ENCODE results near the gene MIP. TPM values are rescaled to one million over a fixed set of nuclear protein-coding genes. Genes with fewer than 3 reads are reported as not detected.
"Not testable (repeated sequence)": the region's sequence is repeated elsewhere in the genome, so short reads cannot be mapped to it uniquely, and the experiment has no call there.

The MIP gene
- not detected for total RNA-seq

GRCh38 chr12:56454557-56454956 lies at the start of gene MIP:
Gene MIP (minus strand): TSS chr12:56454657. CDS start chr12:56454613, 44 bp downstream.
- DNase-seq = no peak

DNA sequence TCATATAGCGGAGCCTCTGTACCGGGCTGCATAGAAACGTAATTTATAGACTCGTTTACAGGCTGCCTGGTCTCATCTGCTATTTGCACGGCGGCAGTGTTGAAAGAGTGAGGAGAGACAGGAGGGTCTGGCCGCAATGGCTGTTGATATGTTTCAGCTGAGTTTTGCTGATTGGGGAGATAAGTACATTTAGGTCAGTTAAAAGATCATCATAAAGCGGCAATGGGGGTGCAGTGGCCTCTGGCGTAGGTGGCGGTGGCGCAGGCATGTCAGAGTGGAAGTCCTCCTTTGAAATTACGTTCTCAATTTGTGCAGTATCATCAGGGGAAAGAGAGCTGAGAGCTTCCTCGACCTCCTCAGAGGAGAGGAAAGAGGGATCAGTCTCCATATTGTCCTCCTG lies 45.4 kb upstream of the MIP start:
- DNase-seq = not testable (repeated sequence)

DNA sequence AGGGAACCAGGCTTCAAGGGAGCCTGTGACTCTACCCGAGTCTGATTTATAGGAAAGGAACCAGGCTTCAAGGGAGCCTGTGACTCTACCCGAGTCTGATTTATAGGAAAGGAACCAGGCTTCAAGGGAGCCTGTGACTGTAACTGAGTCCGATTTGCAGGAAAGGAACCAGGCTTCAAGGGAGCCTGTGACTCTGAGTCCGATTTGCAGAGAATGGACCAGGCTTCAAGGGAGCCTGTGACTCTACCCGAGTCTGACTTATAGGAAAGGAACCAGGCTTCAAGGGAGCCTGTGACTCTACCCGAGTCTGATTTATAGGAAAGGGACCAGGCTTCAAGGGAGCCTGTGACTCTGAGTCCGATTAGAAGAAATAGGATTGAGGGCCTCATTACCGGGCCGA lies 45.0 kb upstream of the MIP start:
- DNase-seq = not testable (repeated sequence)

GRCh38 chr12:56498126-56498902 lies 43.9 kb upstream of the MIP start:
- DNase-seq = not testable (repeated sequence)

GRCh38 chr12:56496704-56497103 lies 42.2 kb upstream of the MIP start:
- DNase-seq = not testable (repeated sequence)

GRCh38 chr12:56494481-56494880 lies 40.0 kb upstream of the MIP start:
- not testable (repeated sequence) for DNase-seq

DNA sequence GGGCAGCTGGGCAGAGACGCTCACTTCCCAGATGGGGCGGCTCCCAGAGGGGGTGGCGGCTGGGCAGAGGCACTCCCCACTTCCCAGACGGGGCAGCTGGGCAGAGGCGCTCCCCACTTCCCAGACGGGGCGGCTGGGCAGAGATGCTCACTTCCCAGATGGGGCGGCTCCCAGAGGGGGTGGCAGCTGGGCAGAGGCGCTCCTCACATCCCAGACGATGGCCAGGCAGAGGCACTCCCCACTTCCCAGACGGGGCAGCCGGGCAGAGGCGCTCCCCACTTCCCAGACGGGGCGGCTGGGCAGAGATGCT lies 39.6 kb upstream of the MIP start:
- DNase-seq = not testable (repeated sequence)

- not testable (repeated sequence) for DNase-seq
Measured at GRCh38 chr12:56493409-56494105, 39.1 kb upstream of the MIP start.

GRCh38 chr12:56490360-56490759 lies 35.9 kb upstream of the MIP start:
- no peak for DNase-seq

DNA sequence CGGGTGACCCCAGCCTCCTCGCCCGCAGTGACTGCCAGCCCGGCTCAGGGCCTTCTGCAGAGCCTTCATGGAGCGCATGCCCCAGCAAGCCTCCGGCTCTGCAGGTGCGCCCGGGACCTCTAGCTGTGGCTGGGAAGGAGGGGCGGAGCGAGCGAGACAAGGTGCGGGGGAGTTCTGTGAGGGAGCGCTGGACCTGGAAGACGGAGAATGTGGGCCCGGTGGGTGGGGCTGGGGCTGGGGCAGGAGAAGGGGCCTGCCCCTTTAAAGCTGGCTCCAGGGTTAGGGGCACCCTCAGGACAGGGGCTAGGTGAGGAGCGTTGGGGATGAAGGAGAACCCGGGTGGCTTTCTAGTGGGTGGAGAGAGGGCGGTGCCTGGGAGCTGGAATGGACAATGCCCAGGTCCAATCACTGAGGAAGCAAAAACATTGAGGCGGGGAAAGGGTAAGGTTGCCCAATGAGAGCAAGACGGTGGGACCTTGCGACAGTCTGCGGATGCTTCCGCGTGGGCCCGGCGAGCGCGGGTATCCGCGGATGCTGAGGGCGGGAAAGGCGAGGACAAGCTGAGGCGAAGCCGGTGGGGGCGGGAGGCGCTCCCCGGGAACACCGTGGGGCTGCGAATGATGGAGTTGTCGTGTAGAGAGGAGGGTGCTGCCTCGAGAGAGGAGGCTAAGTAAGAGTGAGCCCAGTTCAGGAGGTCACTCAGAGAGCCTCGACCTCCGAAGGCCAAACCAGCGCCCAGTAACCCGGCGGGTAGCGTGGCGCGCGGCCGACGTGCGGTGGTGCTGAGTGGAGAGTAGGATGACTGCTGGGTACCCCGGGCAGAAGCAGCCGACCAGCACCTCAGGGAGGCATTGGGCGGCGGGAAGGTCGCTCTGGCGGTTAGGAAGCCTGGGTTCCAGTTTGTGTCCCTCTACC lies 33.8 kb upstream of the MIP start, which contains the start of gene GLS2:
TSS of gene GLS2 (minus strand) at position 121 of the 915 bp plus-strand sequence. CDS start at position 78, 43 bp downstream.
- DNase-seq = peak; percentile 18

DNA sequence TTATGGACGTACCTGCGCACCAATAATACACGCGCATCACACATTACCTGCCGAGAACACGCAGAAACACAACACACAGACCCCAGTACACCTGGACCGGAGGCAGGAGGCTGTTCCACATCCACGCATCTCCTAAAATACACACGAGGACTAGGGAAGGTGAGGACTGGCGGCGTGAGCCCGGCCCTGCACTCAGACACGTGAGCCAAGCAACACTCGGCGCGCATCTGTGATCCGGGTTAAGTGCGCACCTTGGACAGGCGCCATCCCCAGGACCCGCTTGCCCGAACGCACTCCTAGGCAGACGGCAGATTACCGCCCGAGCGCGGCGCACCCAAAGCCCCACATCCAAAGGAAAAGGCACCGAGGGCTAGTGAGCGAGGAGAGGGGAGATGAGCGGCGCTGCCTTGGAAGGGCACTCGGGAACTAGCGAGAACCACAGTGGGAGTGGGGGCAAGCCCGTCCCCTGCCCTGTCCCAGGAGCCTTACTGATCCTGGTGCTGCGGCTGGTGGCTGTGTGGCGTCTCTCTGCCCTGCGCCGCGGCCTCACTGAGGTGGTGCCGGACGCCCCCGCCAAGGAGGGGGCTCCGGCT lies 33.1 kb upstream of the MIP start:
- no peak for DNase-seq

GRCh38 chr12:56486694-56487093 lies 32.2 kb upstream of the MIP start:
- no peak for DNase-seq

DNA sequence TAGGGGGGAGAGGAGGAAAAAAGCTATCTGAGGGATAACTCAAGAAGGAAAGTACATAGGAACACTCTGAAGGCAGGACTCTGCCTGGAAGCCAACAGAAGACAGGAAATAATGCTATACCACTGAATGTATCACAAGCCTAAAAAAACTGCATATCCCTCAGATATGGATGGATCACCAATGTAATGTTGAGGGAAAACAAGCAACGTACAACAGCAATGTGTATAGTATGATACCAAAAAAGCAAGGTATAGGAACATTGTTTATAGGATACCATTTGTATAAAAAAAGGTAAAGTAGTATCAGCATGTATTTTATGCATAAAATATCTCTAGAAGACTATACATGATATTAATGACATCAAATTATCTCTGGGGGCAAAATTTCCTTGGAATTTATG lies 30.1 kb upstream of the MIP start:
- no peak for DNase-seq

DNA sequence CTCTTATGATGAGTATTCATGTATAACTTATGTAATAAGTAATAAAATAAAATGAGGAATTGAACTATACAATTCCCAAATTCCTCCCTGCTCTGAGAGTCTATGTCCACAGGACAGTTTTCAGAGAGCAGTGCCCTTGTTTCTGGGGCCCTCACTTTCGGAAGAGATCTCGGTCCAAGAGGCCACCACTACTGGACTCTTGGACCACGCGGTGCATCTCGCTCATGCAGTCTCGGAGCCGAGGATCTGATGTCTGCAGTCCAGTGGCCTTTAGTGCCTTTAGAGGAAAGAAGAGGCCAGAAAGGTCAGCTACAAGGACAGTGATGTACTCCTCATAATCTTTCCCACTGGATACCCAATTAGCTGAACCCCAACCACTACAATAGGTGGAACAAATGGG lies 25.2 kb upstream of the MIP start:
- no peak for DNase-seq

DNA sequence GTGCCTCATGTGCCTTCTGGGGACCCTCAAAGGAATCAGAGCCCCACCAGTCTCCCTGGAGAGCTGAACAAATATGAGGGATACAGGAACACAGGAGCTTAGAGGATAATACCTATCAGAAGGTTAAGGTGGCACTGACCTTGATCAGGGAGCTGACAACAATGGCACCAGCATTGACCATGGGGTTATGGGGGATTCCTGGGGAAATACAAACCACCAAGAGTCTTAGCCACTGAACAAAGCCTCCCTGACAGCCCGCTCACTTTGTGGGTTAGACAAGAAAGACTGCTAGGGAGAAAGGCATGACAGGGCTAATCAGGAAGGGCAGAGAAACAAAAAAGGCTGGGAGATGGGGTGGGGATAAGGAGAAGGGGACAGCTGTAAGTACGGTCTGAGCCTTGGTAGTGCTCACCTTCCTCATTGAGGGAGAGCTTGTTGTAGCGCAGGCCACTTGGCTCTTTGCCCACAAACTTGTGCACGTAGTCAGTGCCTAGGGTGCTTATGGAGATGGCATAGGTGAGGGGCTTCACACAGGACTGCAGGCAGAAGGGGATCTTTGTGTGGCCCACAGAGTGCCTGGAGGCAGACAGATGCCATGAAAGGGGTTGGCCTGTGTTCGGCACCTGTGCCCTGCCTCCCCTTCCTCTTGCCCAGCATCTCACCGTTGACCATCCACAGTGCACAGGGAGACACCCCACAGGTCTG lies 23.2 kb upstream of the MIP start:
- no peak for DNase-seq

DNA sequence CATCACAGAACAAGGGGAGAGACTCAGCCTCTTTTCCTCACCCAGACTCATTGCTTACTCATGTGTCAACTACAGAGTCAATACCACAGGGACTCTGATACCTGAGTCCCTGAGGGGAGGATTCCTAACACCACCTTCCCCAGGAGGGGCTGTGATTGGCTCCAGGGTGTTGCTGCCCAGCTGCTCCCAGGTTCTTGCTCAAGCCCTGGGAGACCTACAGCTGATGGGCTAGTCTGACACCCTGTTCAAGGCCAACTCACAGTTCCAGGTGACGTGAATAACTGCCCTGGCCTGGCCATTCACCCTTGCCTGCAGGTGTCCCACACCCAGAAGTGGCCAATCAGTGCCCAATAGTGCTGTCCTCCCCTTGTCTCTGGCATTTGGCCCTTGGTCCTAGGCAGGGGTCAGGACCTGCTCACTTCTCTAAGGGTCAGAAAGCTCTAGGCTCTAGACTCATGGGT lies 22.5 kb upstream of the MIP start:
- no peak for DNase-seq

GRCh38 chr12:56476143-56476542 lies 21.7 kb upstream of the MIP start:
- no peak for DNase-seq

GRCh38 chr12:56474389-56474788 lies 19.9 kb upstream of the MIP start:
- DNase-seq = no peak

- no peak for DNase-seq
Measured at GRCh38 chr12:56469007-56469930, 14.8 kb upstream of the MIP start.

All from skin of body (tissue), 2 donors.